CD14-positive monocyte (primary cell): Measurements from ENCODE around the gene JHY. TPM values are rescaled to one million over a fixed set of nuclear protein-coding genes. Genes with fewer than 3 reads are reported as not detected.

ENCODE experiments used
- DNase-seq, 3 donors: peaks; one replicate each; pipeline ENCODE4 v3.0.0-alpha.2; 2011 to 2022
- H2AFZ ChIP-seq: 2 replicates; pipeline ENCODE4 v1.6.0; 2012; ENCODE audit warnings: mild to moderate bottlenecking, low read depth, low read length, inconsistent platforms; ENCODE audit not compliant: insufficient read depth, poor library complexity, severe bottlenecking
- H3K27ac ChIP-seq, 2 donors: 1 replicate in 1 of 2; 2 replicates in 1 of 2; pipeline ENCODE4 v1.5.1; 2012 to 2013; ENCODE audit warnings: low read length in 2 of 2, control low read depth in 1 of 2, inconsistent platforms in 1 of 2, low read depth in 1 of 2, mild to moderate bottlenecking in 1 of 2
- H3K27me3 ChIP-seq, 2 donors: one replicate each; pipeline versions ENCODE4 v1.6.0 to v1.6.1; 2011 to 2013; ENCODE audit warnings: low read length in 2 of 2; ENCODE audit not compliant: control insufficient read depth in 2 of 2, insufficient read depth in 2 of 2
- H3K36me3 ChIP-seq, 2 donors: replicated peaks in 1 of 2; 1 replicate in 1 of 2; 2 replicates in 1 of 2; pipeline versions ENCODE4 v1.5.1 to v1.6.1; 2012 to 2013; ENCODE audit warnings: low read length in 2 of 2, control low read depth in 1 of 2, inconsistent platforms in 1 of 2, mild to moderate bottlenecking in 1 of 2; ENCODE audit not compliant: insufficient read depth in 2 of 2, control insufficient read depth in 1 of 2
- H3K4me1 ChIP-seq, 2 donors: 1 replicate in 1 of 2; 2 replicates in 1 of 2; pipeline versions ENCODE4 v1.5.1 to v1.6.1; 2012 to 2013; ENCODE audit warnings: low read length in 2 of 2, control low read depth in 1 of 2, inconsistent platforms in 1 of 2, mild to moderate bottlenecking in 1 of 2, moderate library complexity in 1 of 2; ENCODE audit not compliant: insufficient read depth in 2 of 2, control insufficient read depth in 1 of 2
- H3K4me2 ChIP-seq: replicated peaks from 2 replicates; pipeline ENCODE3; 2012; ENCODE audit warnings: low read length, moderate library complexity, mild to moderate bottlenecking; ENCODE audit not compliant: poor library complexity, severe bottlenecking; ENCODE audit errors: extremely low read depth
- H3K4me3 ChIP-seq, 3 experiments: fragments of 200-600 bp in 1 of 3; sonication (generic) in 1 of 3; replicated peaks in 1 of 3; 1 replicate in 2 of 3; 2 replicates in 1 of 3; pipeline ENCODE4 v1.5.1; 2011 to 2013; ENCODE audit warnings: low read length in 3 of 3, mild to moderate bottlenecking in 3 of 3, control low read depth in 2 of 3, low read depth in 2 of 3, inconsistent platforms in 1 of 3, moderate library complexity in 1 of 3
- H3K79me2 ChIP-seq: 2 replicates; pipeline ENCODE4 v1.6.0; 2012; ENCODE audit warnings: mild to moderate bottlenecking, control low read depth, inconsistent platforms, low read length, moderate library complexity; ENCODE audit not compliant: insufficient read depth
- H3K9ac ChIP-seq: 2 replicates; pipeline ENCODE4 v1.6.0; 2017; ENCODE audit warnings: low read length, mild to moderate bottlenecking; ENCODE audit not compliant: insufficient read depth, poor library complexity, severe bottlenecking
- H3K9me3 ChIP-seq, 2 donors: replicated peaks in 1 of 2; 1 replicate in 1 of 2; 2 replicates in 1 of 2; pipeline versions ENCODE4 v1.5.1 to v1.6.1; 2012 to 2013; ENCODE audit warnings: low read length in 2 of 2, control low read depth in 1 of 2; ENCODE audit not compliant: control insufficient read depth in 1 of 2, insufficient read depth in 1 of 2
- H4K20me1 ChIP-seq: 2 replicates; pipeline ENCODE4 v1.6.0; 2012; ENCODE audit warnings: mild to moderate bottlenecking, low read length, control low read depth, moderate library complexity; ENCODE audit not compliant: insufficient read depth
- H3K27ac Mint-ChIP-seq, 7 donors: one replicate each; pipeline ENCODE4 v1.8.0; 2020; ENCODE audit warnings: mild to moderate bottlenecking in 7 of 7, mixed read lengths in 7 of 7, moderate library complexity in 6 of 7, inconsistent platforms in 2 of 7
- H3K27me3 Mint-ChIP-seq, 3 donors: one replicate each; pipeline ENCODE4 v1.8.0; 2021 to 2022; ENCODE audit warnings: low read depth in 3 of 3, mild to moderate bottlenecking in 3 of 3, mixed read lengths in 3 of 3, moderate library complexity in 3 of 3, inconsistent platforms in 1 of 3
- H3K36me3 Mint-ChIP-seq, 2 donors: one replicate each; pipeline ENCODE4 v1.8.0; 2020; ENCODE audit warnings: mixed read lengths in 2 of 2, inconsistent platforms in 1 of 2, mild to moderate bottlenecking in 1 of 2
- H3K4me1 Mint-ChIP-seq: one replicate; pipeline ENCODE4 v1.8.0; 2020; ENCODE audit warnings: mild to moderate bottlenecking, mixed read lengths
- H3K4me3 Mint-ChIP-seq, 2 donors: one replicate each; pipeline ENCODE4 v1.8.0; 2020; ENCODE audit warnings: mild to moderate bottlenecking in 2 of 2, mixed read lengths in 2 of 2, moderate library complexity in 1 of 2
- H3K9me3 Mint-ChIP-seq, 7 donors: one replicate each; pipeline ENCODE4 v1.8.0; 2020 to 2022; ENCODE audit warnings: mixed read lengths in 7 of 7, mild to moderate bottlenecking in 6 of 7, moderate library complexity in 6 of 7, inconsistent platforms in 2 of 7
- WGBS: methylation state at CpG from one replicate; pipeline ENCODE4 v1.1.5; 2013; ENCODE audit warnings: missing lambda C conversion rate; ENCODE audit not compliant: insufficient coverage; 5-methylcytosine and 5-hydroxymethylcytosine counted together
- intact Hi-C, 2 donors: fragments of 100-400 bp; cut with micrococcal nuclease; formaldehyde crosslinking; loops; one replicate each; pipeline versions ENCODE4 v1.15.0 to v1.15.1; 2023
- polyA plus RNA-seq, 3 donors: library from polyadenylated mRNA; depleted of rRNA in 1 of 3; unstranded in 2 of 3; stranded (reverse) in 1 of 3; fragments of 300-500 nt in 2 of 3; fragments of >200 nt in 1 of 3; fragmentation: Illumina TruSeq in 2 of 3; gene quantifications; 1 replicate in 2 of 3; 2 replicates in 1 of 3; pipeline ENCODE4 v1.2.3, GENCODE V29; 2012 to 2021
- TF ChIP-seq, protein P1 (sequence below): fragments of 200-600 bp; IDR thresholded peaks from one replicate; pipeline ENCODE4 v1.8.0; 2022; ENCODE audit warnings: antibody characterized with exemption, mild to moderate bottlenecking

JHY gene
- polyA plus RNA-seq, 3 donors, result 0.68 to 0.91 (median 0.89) TPM

DNA sequence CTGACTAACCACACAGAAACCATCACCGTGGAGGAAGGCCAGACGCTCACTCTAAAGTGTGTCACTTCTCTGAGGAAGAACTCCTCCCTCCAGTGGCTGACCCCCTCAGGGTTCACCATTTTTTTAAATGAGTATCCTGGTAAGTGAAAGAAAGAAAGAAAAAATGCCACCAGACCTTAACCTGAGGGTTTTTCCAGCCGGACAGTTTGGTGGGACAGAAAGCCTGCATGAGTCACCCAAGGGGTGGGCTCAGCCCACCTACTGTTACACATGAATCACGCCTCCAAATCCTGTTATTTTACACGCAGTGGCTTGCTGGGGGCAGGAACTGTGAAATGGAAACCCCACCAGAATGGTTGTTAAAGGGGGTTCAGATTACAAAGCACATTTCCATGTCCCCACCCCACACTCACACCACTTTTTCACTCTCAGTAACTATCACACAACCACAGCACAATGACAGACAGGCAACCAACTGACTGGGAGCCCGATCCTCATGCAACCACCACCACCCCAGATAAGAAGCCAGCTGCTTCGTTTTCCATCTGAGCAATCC lies 32.4 kb upstream of the JHY start:
- peak overlapping the region in 2 of 7 donors; percentile 8 to 24 for H3K27ac Mint-ChIP-seq
- no peak overlapping the region for H3K4me3 Mint-ChIP-seq
- WGBS, result 67% methylated on average over 2 of the region's 7 CpGs
- Histone ChIP-seq H3K27me3 (no peaks in the 10 kb centered on the region), H3K36me3 (no peaks in the 10 kb centered on the region), H3K4me1 (peaks cover 30 to 33% of the 10 kb centered on the region in 2 donors), H4K20me1 (no peaks in the 10 kb centered on the region), H3K4me2 (no peak overlapping the region), H2AFZ (no peak overlapping the region), H3K79me2 (no peaks in the 10 kb centered on the region), H3K27ac (no peak overlapping the region), H3K9ac (no peak overlapping the region), H3K4me3 (no peak overlapping the region), H3K9me3 (no peaks in the 10 kb centered on the region)
- H3K27me3 Mint-ChIP-seq, result peaks cover 0 to 4% (median 3%) of the 10 kb centered on the region in 3 donors
- intact Hi-C loops, result loop anchor here (5.0 kb wide), 1 partner anchor 53 kb away; no protein-coding TSS in a partner anchor
- H3K36me3 Mint-ChIP-seq, result no peaks in the 10 kb centered on the region
- H3K4me1 Mint-ChIP-seq, result peaks cover 35% of the 10 kb centered on the region
- TF ChIP-seq, protein P1, sequence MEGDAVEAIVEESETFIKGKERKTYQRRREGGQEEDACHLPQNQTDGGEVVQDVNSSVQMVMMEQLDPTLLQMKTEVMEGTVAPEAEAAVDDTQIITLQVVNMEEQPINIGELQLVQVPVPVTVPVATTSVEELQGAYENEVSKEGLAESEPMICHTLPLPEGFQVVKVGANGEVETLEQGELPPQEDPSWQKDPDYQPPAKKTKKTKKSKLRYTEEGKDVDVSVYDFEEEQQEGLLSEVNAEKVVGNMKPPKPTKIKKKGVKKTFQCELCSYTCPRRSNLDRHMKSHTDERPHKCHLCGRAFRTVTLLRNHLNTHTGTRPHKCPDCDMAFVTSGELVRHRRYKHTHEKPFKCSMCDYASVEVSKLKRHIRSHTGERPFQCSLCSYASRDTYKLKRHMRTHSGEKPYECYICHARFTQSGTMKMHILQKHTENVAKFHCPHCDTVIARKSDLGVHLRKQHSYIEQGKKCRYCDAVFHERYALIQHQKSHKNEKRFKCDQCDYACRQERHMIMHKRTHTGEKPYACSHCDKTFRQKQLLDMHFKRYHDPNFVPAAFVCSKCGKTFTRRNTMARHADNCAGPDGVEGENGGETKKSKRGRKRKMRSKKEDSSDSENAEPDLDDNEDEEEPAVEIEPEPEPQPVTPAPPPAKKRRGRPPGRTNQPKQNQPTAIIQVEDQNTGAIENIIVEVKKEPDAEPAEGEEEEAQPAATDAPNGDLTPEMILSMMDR, result no peak
- DNase-seq, result peak in 1 of 3 donors; percentile 37
- H3K9me3 Mint-ChIP-seq, result peaks cover 0 to 3% (median 0%) of the 10 kb centered on the region in 7 donors

DNA sequence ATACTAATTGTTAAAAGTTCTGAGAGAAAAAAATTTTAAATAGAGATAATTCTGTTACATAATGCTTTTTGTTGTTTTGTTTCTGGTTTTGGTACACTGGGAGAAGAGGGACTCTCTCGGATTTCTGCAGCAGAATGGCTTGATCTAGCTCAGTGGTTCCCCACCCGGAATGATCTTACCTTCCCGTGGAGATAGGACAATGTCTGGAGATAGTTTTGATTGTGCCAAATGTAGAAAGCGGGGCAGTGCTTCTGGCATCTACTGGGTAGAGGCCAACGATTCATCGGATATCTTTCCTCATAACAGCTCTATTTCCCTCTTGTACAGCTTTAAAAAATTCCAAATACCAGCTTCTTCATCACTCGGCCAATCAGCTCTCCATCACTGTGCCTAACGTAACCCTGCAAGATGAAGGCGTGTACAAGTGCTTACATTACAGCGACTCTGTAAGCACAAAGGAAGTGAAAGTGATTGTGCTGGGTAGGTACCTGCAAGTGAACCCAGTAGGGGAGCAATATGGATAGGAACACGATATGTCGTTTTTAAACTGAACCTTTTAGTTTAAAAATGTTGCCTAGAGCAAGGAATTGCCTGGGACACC lies 31.1 kb upstream of the JHY start:
- Mint-ChIP-seq H3K9me3 (peaks cover 0 to 3% (median 0%) of the 10 kb centered on the region in 7 donors), H3K4me1 (peaks cover 43% of the 10 kb centered on the region), H3K4me3 (no peak overlapping the region), H3K27ac (peak overlapping the region in 3 of 7 donors; percentile 21 to 47 (median 33)), H3K27me3 (peaks cover 0 to 2% (median 1%) of the 10 kb centered on the region in 3 donors), H3K36me3 (no peaks in the 10 kb centered on the region)
- H3K36me3 ChIP-seq, result no peaks in the 10 kb centered on the region
- no peak overlapping the region for H3K4me2 ChIP-seq
- intact Hi-C loops, result loop anchor here (5.0 kb wide), 1 partner anchor 54 kb away; no protein-coding TSS in a partner anchor
- H3K4me3 ChIP-seq, result no peak overlapping the region
- H3K4me1 ChIP-seq, result peaks cover 40 to 44% of the 10 kb centered on the region in 2 donors
- H3K27ac ChIP-seq, result no peak overlapping the region
- no peaks in the 10 kb centered on the region for H3K27me3 ChIP-seq
- no peaks in the 10 kb centered on the region for H4K20me1 ChIP-seq
- no peaks in the 10 kb centered on the region for H3K79me2 ChIP-seq
- no peaks in the 10 kb centered on the region for H3K9me3 ChIP-seq
- no peak overlapping the region for H2AFZ ChIP-seq
- H3K9ac ChIP-seq, result no peak overlapping the region
- peak in 1 of 3 donors; percentile 54 for DNase-seq
- WGBS, result 65% methylated on average over 4 of the region's 12 CpGs
- TF ChIP-seq, protein P1, result no peak
